SK-N-SH (cell line): ENCODE data around the gene TTC7B. TPM values are rescaled to one million over a fixed set of nuclear protein-coding genes. Genes with fewer than 3 reads are reported as not detected.

Experiments
- CTCF ChIA-PET: fragments of 300-600, 350-600 bp; formaldehyde crosslinking; extraction: SDS; loops from one replicate; lab custom pipeline; 2021; lab: Yijun Ruan, JAX
- POLR2A ChIA-PET: fragments of 350-600 bp; sonication (Branson Sonifier 250); formaldehyde crosslinking; extraction: SDS; loops from one replicate; lab custom pipeline; 2020; ENCODE audit warnings: antibody characterized with exemption, inconsistent platforms; lab: Yijun Ruan, JAX
- DNase-seq: peaks from one replicate; pipeline ENCODE4 v3.0.0; 2012
- H2AFZ ChIP-seq: fragments of 200-600 bp; sonication (generic); 2 replicates; pipeline ENCODE4 v1.8.1; 2016; ENCODE audit warnings: antibody characterized with exemption, mild to moderate bottlenecking, low read depth
- H3F3A ChIP-seq: fragments of 200-600 bp; sonication (generic); replicated peaks from 2 replicates; pipeline ENCODE3; 2016; ENCODE audit warnings: antibody characterized with exemption, mild to moderate bottlenecking; ENCODE audit not compliant: insufficient read depth
- H3K27ac ChIP-seq, 2 experiments: fragments of 200-500 bp in 1 of 2; fragments of 200-600 bp in 1 of 2; sonication (Bioruptor generic) in 1 of 2; sonication (generic), shearing (Covaris generic) in 1 of 2; 2 replicates each; pipeline versions ENCODE4 v1.5.1 to v1.6.1; 2014 to 2016; ENCODE audit warnings: low read depth in 2 of 2, inconsistent platforms in 1 of 2, low read length in 1 of 2, mild to moderate bottlenecking in 1 of 2, mixed read lengths in 1 of 2
- H3K27me3 ChIP-seq: fragments of 200-600 bp; sonication (generic), shearing (Covaris generic); 2 replicates; pipeline ENCODE4 v1.6.1; 2016; ENCODE audit warnings: mixed run types; ENCODE audit not compliant: insufficient read depth
- H3K36me3 ChIP-seq, 2 experiments: fragments of 200-500 bp in 1 of 2; fragments of 200-600 bp in 1 of 2; sonication (Bioruptor generic) in 1 of 2; sonication (generic) in 1 of 2; replicated peaks in 1 of 2; 2 replicates each; pipeline versions ENCODE3 to v1.5.1; 2014 to 2016; ENCODE audit warnings: low read length in 1 of 2, mild to moderate bottlenecking in 1 of 2; ENCODE audit not compliant: insufficient read depth in 2 of 2, control insufficient read depth in 1 of 2
- H3K4me1 ChIP-seq, 2 experiments: fragments of 200-500 bp in 1 of 2; fragments of 200-600 bp in 1 of 2; sonication (Bioruptor generic) in 1 of 2; sonication (generic), shearing (Covaris generic) in 1 of 2; 2 replicates each; pipeline versions ENCODE4 v1.5.1 to v1.6.1; 2014 to 2016; ENCODE audit warnings: low read depth in 1 of 2, low read length in 1 of 2, mixed run types in 1 of 2; ENCODE audit not compliant: insufficient read depth in 2 of 2, control insufficient read depth in 1 of 2
- H3K4me2 ChIP-seq: fragments of 200-600 bp; sonication (generic), shearing (Covaris generic); 2 replicates; pipeline ENCODE4 v1.6.1; 2017; ENCODE audit warnings: mixed run types
- H3K4me3 ChIP-seq, 2 experiments: fragments of 200-500 bp in 1 of 2; fragments of 200-600 bp in 1 of 2; sonication (Bioruptor generic) in 1 of 2; sonication (generic), shearing (Covaris generic) in 1 of 2; 2 replicates each; pipeline versions ENCODE4 v1.5.1 to v1.8.1; 2014 to 2016; ENCODE audit warnings: low read depth in 2 of 2, inconsistent platforms in 1 of 2, low read length in 1 of 2, mild to moderate bottlenecking in 1 of 2, mixed read lengths in 1 of 2, moderate library complexity in 1 of 2
- H3K79me2 ChIP-seq: fragments of 200-600 bp; sonication (generic); 2 replicates; pipeline ENCODE4 v1.8.1; 2017; ENCODE audit warnings: mild to moderate bottlenecking; ENCODE audit not compliant: insufficient read depth
- H3K9ac ChIP-seq: fragments of 200-600 bp; sonication (generic); 2 replicates; pipeline ENCODE4 v1.6.1; 2017; ENCODE audit warnings: mixed run types
- H3K9me2 ChIP-seq: fragments of 200-600 bp; sonication (generic); 2 replicates; pipeline ENCODE4 v1.6.1; 2017; ENCODE audit warnings: mixed run types
- H3K9me3 ChIP-seq: fragments of 200-600 bp; sonication (generic); 2 replicates; pipeline ENCODE4 v1.6.1; 2017; ENCODE audit warnings: mixed run types, mild to moderate bottlenecking, moderate library complexity
- H4K20me1 ChIP-seq: fragments of 200-600 bp; sonication (generic); 2 replicates; pipeline ENCODE4 v1.6.1; 2017; ENCODE audit warnings: mild to moderate bottlenecking, mixed run types; ENCODE audit not compliant: insufficient read depth
- CHD2 ChIP-seq: fragments of 150-350 bp; IDR thresholded peaks from 2 replicates; pipeline ENCODE4 v1.6.1; 2018; ENCODE audit warnings: low read length; ENCODE audit not compliant: partially characterized antibody
- ELF1 ChIP-seq: IDR thresholded peaks from 2 replicates; pipeline ENCODE4 v1.4.0; 2012
- FOSL2 ChIP-seq: IDR thresholded peaks from 2 replicates; pipeline ENCODE4 v1.4.0; 2012; ENCODE audit warnings: low read depth, mild to moderate bottlenecking, moderate library complexity, borderline replicate concordance
- FOXJ3 ChIP-seq: sonication (generic); formaldehyde crosslinking; IDR thresholded peaks from 2 replicates; pipeline ENCODE4 v1.5.1; 2020; ENCODE audit warnings: mild to moderate bottlenecking, missing genetic modification reagents
- MEF2A ChIP-seq: IDR thresholded peaks from 2 replicates; pipeline ENCODE4 v1.4.0; 2012; ENCODE audit warnings: low read depth, borderline replicate concordance
- MXI1 ChIP-seq: IDR thresholded peaks from 2 replicates; pipeline ENCODE4 v1.6.1; 2012; ENCODE audit warnings: mild to moderate bottlenecking, low read depth, low read length, improper control_type of control experiment
- NFIC ChIP-seq: IDR thresholded peaks from 2 replicates; pipeline ENCODE4 v1.4.0; 2012; ENCODE audit warnings: borderline replicate concordance
- RFX5 ChIP-seq: IDR thresholded peaks from 2 replicates; pipeline ENCODE4 v1.6.1; 2012; ENCODE audit warnings: mild to moderate bottlenecking, improper control_type of control experiment, low read length
- RXRA ChIP-seq: IDR thresholded peaks from 2 replicates; pipeline ENCODE4 v1.4.0; 2012; ENCODE audit warnings: low read depth, mild to moderate bottlenecking, borderline replicate concordance
- TAF1 ChIP-seq: IDR thresholded peaks from 2 replicates; pipeline ENCODE4 v1.6.1; 2012; ENCODE audit warnings: low read depth, mild to moderate bottlenecking, low read length, moderate library complexity, borderline replicate concordance
- TCF12 ChIP-seq: IDR thresholded peaks from 2 replicates; pipeline ENCODE4 v1.4.0; 2012
- TEAD4 ChIP-seq: IDR thresholded peaks from 2 replicates; pipeline ENCODE4 v1.4.0; 2012; ENCODE audit warnings: mild to moderate bottlenecking, borderline replicate concordance; ENCODE audit not compliant: insufficient read depth
- YY1 ChIP-seq: IDR thresholded peaks from 2 replicates; pipeline ENCODE4 v1.4.0; 2012; ENCODE audit warnings: low read depth, mild to moderate bottlenecking
- WGBS: methylation state at CpG from one replicate; pipeline ENCODE4 v1.1.6; 2017; ENCODE audit warnings: low lambda C conversion rate; 5-methylcytosine and 5-hydroxymethylcytosine counted together
- polyA plus RNA-seq, 3 experiments: library from polyadenylated mRNA; depleted of rRNA; stranded (reverse); fragments of >200 nt; gene quantifications; 2 replicates each; pipeline ENCODE4 v1.2.3, GENCODE V29; 2012
- TF ChIP-seq, protein P1 (sequence below): IDR thresholded peaks from 2 replicates; pipeline ENCODE4 v1.4.0; 2012; ENCODE audit warnings: low read depth, borderline replicate concordance
- TF ChIP-seq, protein P2 (sequence below): fragments of 150-350 bp; IDR thresholded peaks from 2 replicates; pipeline ENCODE4 v1.6.1; 2017; ENCODE audit warnings: antibody characterized with exemption, low read length, low read depth, borderline replicate concordance
- TF ChIP-seq, protein P3 (sequence below): IDR thresholded peaks from 2 replicates; pipeline ENCODE4; 2012
- TF ChIP-seq, protein P4 (sequence below): IDR thresholded peaks from 2 replicates; pipeline ENCODE4 v1.6.1; 2012; ENCODE audit warnings: mild to moderate bottlenecking, low read depth, low read length, moderate library complexity
- TF ChIP-seq, protein P5 (sequence below): fragments of 150-350 bp; IDR thresholded peaks from 2 replicates; pipeline ENCODE4 v1.6.1; 2016; ENCODE audit warnings: mild to moderate bottlenecking, low read depth, low read length

The TTC7B gene
- polyA plus RNA-seq, 1 of the 3 experiments (the other 2 are of a cell fraction), result 43.1 TPM

DNA sequence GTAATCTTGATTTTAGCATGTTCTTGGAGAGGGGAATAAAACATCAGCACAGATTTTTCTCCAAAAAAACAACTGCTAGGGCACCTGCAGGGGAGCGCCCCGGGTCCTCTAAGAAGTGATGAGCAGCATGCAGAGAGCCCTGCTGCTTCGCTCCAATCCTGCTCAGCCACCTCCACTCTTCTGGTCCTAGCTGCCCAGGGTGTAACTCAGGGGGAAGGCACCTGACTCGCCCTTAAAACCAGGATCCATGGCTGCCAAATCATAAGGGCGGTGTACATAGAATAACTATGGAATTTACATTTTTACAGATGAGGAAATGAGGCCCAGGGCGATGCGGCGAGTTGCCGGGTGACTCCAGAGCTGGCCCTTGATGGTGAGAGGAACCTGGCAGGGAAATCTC lies 214.7 kb downstream of the TTC7B start (continued):
- TF ChIP-seq, protein P1, sequence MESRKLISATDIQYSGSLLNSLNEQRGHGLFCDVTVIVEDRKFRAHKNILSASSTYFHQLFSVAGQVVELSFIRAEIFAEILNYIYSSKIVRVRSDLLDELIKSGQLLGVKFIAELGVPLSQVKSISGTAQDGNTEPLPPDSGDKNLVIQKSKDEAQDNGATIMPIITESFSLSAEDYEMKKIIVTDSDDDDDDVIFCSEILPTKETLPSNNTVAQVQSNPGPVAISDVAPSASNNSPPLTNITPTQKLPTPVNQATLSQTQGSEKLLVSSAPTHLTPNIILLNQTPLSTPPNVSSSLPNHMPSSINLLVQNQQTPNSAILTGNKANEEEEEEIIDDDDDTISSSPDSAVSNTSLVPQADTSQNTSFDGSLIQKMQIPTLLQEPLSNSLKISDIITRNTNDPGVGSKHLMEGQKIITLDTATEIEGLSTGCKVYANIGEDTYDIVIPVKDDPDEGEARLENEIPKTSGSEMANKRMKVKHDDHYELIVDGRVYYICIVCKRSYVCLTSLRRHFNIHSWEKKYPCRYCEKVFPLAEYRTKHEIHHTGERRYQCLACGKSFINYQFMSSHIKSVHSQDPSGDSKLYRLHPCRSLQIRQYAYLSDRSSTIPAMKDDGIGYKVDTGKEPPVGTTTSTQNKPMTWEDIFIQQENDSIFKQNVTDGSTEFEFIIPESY, result no peak
- TF ChIP-seq FOSL2, result no peak
- TF ChIP-seq, all 33 proteins: peak for 0

DNA sequence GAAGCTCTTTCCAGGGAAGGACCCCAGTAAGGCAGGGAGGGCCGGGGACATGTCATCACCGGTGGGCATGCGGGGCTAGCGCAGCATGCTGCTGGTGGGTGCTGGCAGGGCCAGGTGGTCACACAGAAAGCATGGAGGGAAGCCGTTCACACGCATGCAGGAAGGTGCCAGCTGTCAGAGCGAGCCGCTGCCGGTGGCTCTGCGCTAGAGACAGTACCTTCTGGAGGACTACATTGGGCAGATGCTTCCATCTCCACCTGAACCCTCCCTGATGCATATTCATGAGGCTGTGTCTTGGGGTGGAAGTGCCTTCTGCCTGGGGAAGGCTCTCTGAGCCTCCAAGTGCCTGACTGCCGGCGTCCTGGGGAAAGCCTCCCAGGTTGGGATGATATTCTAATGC lies 215.6 kb downstream of the TTC7B start:
- Histone ChIP-seq H3K27ac (no peak overlapping the region), H3K4me3 (no peak overlapping the region), H3K9ac (no peak overlapping the region), H3K9me2 (no peaks in the 10 kb centered on the region), H3K79me2 (no peaks in the 10 kb centered on the region), H3K4me2 (no peak overlapping the region), H3K27me3 (no peaks in the 10 kb centered on the region), H4K20me1 (no peaks in the 10 kb centered on the region), H3K9me3 (no peaks in the 10 kb centered on the region), H3F3A (no peaks in the 10 kb centered on the region), H2AFZ (no peak overlapping the region), H3K36me3 (no peaks in the 10 kb centered on the region), H3K4me1 (peaks cover 11 to 18% of the 10 kb centered on the region in 2 experiments; a peak in 3 of 4 replicates)
- no peak for TF ChIP-seq YY1
- no peak for TF ChIP-seq RXRA
- TF ChIP-seq, protein P1, result no peak
- TF ChIP-seq TEAD4, result no peak
- no peak for TF ChIP-seq MXI1
- TF ChIP-seq FOSL2, result no peak
- TF ChIP-seq MEF2A, result no peak
- TF ChIP-seq, protein P2, sequence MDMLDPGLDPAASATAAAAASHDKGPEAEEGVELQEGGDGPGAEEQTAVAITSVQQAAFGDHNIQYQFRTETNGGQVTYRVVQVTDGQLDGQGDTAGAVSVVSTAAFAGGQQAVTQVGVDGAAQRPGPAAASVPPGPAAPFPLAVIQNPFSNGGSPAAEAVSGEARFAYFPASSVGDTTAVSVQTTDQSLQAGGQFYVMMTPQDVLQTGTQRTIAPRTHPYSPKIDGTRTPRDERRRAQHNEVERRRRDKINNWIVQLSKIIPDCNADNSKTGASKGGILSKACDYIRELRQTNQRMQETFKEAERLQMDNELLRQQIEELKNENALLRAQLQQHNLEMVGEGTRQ, result no peak
- no peak for TF ChIP-seq FOXJ3 (CRISPR knock-in tag)
- no peak for TF ChIP-seq NFIC
- TF ChIP-seq, protein P3, sequence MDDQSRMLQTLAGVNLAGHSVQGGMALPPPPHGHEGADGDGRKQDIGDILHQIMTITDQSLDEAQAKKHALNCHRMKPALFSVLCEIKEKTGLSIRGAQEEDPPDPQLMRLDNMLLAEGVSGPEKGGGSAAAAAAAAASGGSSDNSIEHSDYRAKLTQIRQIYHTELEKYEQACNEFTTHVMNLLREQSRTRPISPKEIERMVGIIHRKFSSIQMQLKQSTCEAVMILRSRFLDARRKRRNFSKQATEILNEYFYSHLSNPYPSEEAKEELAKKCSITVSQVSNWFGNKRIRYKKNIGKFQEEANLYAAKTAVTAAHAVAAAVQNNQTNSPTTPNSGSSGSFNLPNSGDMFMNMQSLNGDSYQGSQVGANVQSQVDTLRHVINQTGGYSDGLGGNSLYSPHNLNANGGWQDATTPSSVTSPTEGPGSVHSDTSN, result no peak
- TF ChIP-seq, protein P4, sequence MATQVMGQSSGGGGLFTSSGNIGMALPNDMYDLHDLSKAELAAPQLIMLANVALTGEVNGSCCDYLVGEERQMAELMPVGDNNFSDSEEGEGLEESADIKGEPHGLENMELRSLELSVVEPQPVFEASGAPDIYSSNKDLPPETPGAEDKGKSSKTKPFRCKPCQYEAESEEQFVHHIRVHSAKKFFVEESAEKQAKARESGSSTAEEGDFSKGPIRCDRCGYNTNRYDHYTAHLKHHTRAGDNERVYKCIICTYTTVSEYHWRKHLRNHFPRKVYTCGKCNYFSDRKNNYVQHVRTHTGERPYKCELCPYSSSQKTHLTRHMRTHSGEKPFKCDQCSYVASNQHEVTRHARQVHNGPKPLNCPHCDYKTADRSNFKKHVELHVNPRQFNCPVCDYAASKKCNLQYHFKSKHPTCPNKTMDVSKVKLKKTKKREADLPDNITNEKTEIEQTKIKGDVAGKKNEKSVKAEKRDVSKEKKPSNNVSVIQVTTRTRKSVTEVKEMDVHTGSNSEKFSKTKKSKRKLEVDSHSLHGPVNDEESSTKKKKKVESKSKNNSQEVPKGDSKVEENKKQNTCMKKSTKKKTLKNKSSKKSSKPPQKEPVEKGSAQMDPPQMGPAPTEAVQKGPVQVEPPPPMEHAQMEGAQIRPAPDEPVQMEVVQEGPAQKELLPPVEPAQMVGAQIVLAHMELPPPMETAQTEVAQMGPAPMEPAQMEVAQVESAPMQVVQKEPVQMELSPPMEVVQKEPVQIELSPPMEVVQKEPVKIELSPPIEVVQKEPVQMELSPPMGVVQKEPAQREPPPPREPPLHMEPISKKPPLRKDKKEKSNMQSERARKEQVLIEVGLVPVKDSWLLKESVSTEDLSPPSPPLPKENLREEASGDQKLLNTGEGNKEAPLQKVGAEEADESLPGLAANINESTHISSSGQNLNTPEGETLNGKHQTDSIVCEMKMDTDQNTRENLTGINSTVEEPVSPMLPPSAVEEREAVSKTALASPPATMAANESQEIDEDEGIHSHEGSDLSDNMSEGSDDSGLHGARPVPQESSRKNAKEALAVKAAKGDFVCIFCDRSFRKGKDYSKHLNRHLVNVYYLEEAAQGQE, result no peak
- TF ChIP-seq RFX5, result no peak
- TF ChIP-seq CHD2, result no peak
- TF ChIP-seq ELF1, result no peak
- TF ChIP-seq TCF12, result no peak
- no peak for TF ChIP-seq TAF1
- TF ChIP-seq, protein P5, sequence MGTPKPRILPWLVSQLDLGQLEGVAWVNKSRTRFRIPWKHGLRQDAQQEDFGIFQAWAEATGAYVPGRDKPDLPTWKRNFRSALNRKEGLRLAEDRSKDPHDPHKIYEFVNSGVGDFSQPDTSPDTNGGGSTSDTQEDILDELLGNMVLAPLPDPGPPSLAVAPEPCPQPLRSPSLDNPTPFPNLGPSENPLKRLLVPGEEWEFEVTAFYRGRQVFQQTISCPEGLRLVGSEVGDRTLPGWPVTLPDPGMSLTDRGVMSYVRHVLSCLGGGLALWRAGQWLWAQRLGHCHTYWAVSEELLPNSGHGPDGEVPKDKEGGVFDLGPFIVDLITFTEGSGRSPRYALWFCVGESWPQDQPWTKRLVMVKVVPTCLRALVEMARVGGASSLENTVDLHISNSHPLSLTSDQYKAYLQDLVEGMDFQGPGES, result no peak
- ChIA-PET CTCF (interaction anchor here (1.2 to 1.3 kb wide), 2 partner anchors 10 to 97 kb away, joined by 4 to 6 read pairs; no protein-coding TSS in a partner anchor), POLR2A (no interaction called here)
- WGBS, result 98% methylated on average over 8 of the region's 12 CpGs
- no peak for DNase-seq
